ENCODE data around the gene HDAC3.

Gene HDAC3

GRCh38 chr5:141657937-141658545, 21.4 kb upstream of the HDAC3 start:
- peak; percentile 58 to 60 for DNase-seq (ENCODE audit: low read depth in 2 of 2)

- DNase-seq (ENCODE audit: low read depth in 2 of 2), result no peak
Measured at GRCh38 chr5:141657404-141657803, 20.8 kb upstream of the HDAC3 start.

GRCh38 chr5:141656396-141656795, 19.7 kb upstream of the HDAC3 start:
- no peak for DNase-seq (ENCODE audit: low read depth in 2 of 2)

- DNase-seq (ENCODE audit: low read depth in 2 of 2), result no peak
Measured at GRCh38 chr5:141655020-141655419, 18.4 kb upstream of the HDAC3 start.

- DNase-seq (ENCODE audit: low read depth in 2 of 2), result peak; percentile 57 to 60
Measured at GRCh38 chr5:141654298-141654697, 17.6 kb upstream of the HDAC3 start.

GRCh38 chr5:141651728-141652105, 15.1 kb upstream of the HDAC3 start:
- no peak for DNase-seq (ENCODE audit: low read depth in 2 of 2)

GRCh38 chr5:141650851-141651727, 14.4 kb upstream of the HDAC3 start, which contains the start of gene FCHSD1:
TSS of gene FCHSD1 (minus strand) at chr5:141651418. CDS start at chr5:141651368, 50 bp downstream.
- no peak for DNase-seq (ENCODE audit: low read depth in 2 of 2)

GRCh38 chr5:141649972-141650371, 13.3 kb upstream of the HDAC3 start:
- no peak for DNase-seq (ENCODE audit: low read depth in 2 of 2)

GRCh38 chr5:141649056-141649688, 12.5 kb upstream of the HDAC3 start:
- no peak for DNase-seq (ENCODE audit: low read depth in 2 of 2)

GRCh38 chr5:141647851-141648250, 11.2 kb upstream of the HDAC3 start:
- no peak for DNase-seq (ENCODE audit: low read depth in 2 of 2)

- DNase-seq (ENCODE audit: low read depth in 2 of 2), result no peak
Measured at GRCh38 chr5:141647242-141647641, 10.6 kb upstream of the HDAC3 start.

GRCh38 chr5:141646026-141646425, 9.4 kb upstream of the HDAC3 start:
- DNase-seq (ENCODE audit: low read depth in 2 of 2), result no peak

GRCh38 chr5:141641634-141642267, 5.1 kb upstream of the HDAC3 start:
- no peak for DNase-seq (ENCODE audit: low read depth in 2 of 2)

- DNase-seq (ENCODE audit: low read depth in 2 of 2), result no peak
Measured at GRCh38 chr5:141640698-141641097, 4.0 kb upstream of the HDAC3 start.

GRCh38 chr5:141640051-141640415, 3.4 kb upstream of the HDAC3 start:
- no peak for DNase-seq (ENCODE audit: low read depth in 2 of 2)

GRCh38 chr5:141639357-141640050, 2.9 kb upstream of the HDAC3 start:
- DNase-seq (ENCODE audit: low read depth in 2 of 2), result no peak

- DNase-seq (ENCODE audit: low read depth in 2 of 2), result no peak
Measured at GRCh38 chr5:141638771-141639170, 2.1 kb upstream of the HDAC3 start.

- DNase-seq (ENCODE audit: low read depth in 2 of 2), result no peak
Measured at GRCh38 chr5:141637767-141638419, 1.2 kb upstream of the HDAC3 start.

- no peak for DNase-seq (ENCODE audit: low read depth in 2 of 2)
Measured at GRCh38 chr5:141637123-141637766, 596 bp upstream of the HDAC3 start.

GRCh38 chr5:141636106-141636412, 590 bp downstream of the HDAC3 start:
- DNase-seq (ENCODE audit: low read depth in 2 of 2), result no peak

- DNase-seq (ENCODE audit: low read depth in 2 of 2), result no peak
Measured at GRCh38 chr5:141635646-141636045, 1.0 kb downstream of the HDAC3 start.
